Measurements from ENCODE around the gene PLXNB3. TPM values are rescaled to one million over a fixed set of nuclear protein-coding genes. Genes with fewer than 3 reads are reported as not detected.
"Not testable (repeated sequence)": the region's sequence is repeated elsewhere in the genome, so short reads cannot be mapped to it uniquely, and the experiment has no call there.

PLXNB3 gene
- total RNA-seq, 1 donor from 2014 or later, result 5.8 TPM

DNA sequence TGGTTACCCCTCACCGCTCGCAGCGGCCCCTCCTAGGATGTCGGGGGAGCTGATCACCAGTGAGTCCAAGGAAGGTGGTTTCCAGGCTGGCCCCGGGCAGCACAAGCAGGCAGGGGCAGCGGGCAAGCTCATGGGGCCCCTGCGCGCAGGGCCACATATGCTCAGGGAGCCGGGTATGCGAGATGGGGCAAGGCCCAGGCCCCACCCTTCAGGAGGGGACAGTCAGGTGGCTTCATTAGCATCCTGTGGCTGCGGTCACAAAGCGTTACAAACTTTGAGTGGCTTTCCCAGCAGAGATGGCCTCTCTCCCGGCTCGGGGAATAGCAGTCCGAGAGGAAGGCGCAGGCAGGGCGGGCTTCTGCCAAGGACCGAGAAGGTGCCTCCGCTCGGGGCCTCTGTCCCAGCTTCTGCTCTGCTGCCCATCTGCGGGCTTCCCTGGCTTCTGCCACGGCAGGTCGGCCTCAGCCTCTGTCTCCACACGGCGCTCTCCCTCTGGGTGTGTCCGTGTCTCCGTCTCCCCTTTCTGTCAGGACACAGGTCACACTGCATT is 25.9 kb upstream of the PLXNB3 start:
- TF ChIP-seq, protein P1, sequence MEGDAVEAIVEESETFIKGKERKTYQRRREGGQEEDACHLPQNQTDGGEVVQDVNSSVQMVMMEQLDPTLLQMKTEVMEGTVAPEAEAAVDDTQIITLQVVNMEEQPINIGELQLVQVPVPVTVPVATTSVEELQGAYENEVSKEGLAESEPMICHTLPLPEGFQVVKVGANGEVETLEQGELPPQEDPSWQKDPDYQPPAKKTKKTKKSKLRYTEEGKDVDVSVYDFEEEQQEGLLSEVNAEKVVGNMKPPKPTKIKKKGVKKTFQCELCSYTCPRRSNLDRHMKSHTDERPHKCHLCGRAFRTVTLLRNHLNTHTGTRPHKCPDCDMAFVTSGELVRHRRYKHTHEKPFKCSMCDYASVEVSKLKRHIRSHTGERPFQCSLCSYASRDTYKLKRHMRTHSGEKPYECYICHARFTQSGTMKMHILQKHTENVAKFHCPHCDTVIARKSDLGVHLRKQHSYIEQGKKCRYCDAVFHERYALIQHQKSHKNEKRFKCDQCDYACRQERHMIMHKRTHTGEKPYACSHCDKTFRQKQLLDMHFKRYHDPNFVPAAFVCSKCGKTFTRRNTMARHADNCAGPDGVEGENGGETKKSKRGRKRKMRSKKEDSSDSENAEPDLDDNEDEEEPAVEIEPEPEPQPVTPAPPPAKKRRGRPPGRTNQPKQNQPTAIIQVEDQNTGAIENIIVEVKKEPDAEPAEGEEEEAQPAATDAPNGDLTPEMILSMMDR (IDR thresholded peaks at IDR 0.05; ENCODE audit: partially characterized antibody, unreplicated experiment), result no peak
- no peak overlapping the region for H3K4me3 Mint-ChIP-seq (ENCODE audit: unreplicated experiment)
- H3K9me3 Mint-ChIP-seq (ENCODE audit: unreplicated experiment), result no peaks in the 10 kb centered on the region
- H3K27ac Mint-ChIP-seq (ENCODE audit: unreplicated experiment), result no peak overlapping the region
- peaks cover 5% of the 10 kb centered on the region for H3K27me3 Mint-ChIP-seq (ENCODE audit: unreplicated experiment)
- H3K36me3 Mint-ChIP-seq (ENCODE audit: unreplicated experiment), result peaks cover 6% of the 10 kb centered on the region
- no peak for DNase-seq
- H3K4me1 Mint-ChIP-seq (ENCODE audit: low read depth, unreplicated experiment), result peaks cover 3% of the 10 kb centered on the region

DNA sequence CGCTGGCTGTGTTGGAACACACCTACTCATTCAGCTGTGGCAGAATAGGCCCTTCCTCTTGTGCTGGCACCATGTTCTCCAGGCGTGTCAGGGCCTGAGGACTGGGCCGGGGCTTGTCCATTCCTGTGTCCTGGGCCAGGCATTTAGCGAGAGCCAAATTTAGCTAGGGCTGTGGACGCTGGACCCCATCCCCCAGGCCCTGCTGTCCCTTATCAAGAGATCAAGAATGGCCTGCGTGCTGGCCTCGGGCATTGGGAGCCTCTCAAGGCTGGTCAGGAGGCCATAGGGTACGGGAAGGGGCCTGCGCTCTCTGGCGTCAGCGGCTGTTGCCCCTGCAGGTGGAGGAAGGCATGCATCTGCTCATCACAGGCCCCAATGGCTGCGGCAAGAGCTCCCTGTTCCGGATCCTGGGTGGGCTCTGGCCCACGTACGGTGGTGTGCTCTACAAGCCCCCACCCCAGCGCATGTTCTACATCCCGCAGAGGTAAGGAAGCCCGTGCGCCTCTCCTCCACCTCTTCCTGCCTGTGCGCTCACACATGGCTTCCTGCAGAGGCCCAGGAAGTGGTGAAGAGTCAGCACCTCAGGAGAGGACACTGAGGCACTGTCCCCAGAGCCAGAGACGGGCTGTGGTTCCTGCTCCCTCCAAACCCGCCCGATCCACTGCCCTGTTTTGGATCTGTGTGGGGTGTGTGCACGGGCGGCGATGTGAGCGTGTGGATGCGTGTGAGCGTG is 24.1 kb upstream of the PLXNB3 start:
- no peak for DNase-seq

GRCh38 chrX:153740631-153741222 is 23.3 kb upstream of the PLXNB3 start:
- Mint-ChIP-seq H3K27ac (ENCODE audit: unreplicated experiment) (peak overlapping the region; percentile 28), H3K4me3 (ENCODE audit: unreplicated experiment) (no peak overlapping the region), H3K27me3 (ENCODE audit: unreplicated experiment) (peaks cover under 1% of the 10 kb centered on the region), H3K36me3 (ENCODE audit: unreplicated experiment) (peaks cover under 1% of the 10 kb centered on the region), H3K4me1 (ENCODE audit: low read depth, unreplicated experiment) (peaks cover 4% of the 10 kb centered on the region), H3K9me3 (ENCODE audit: unreplicated experiment) (peaks cover 2% of the 10 kb centered on the region)
- peak; percentile 52 for DNase-seq
- TF ChIP-seq, protein P1 (IDR thresholded peaks at IDR 0.05; ENCODE audit: partially characterized antibody, unreplicated experiment), result no peak

More for the DNA sequence above, 24.1 kb upstream of the PLXNB3 start:
- TF ChIP-seq, protein P1 (IDR thresholded peaks at IDR 0.05; ENCODE audit: partially characterized antibody, unreplicated experiment), result no peak
- Mint-ChIP-seq H3K27me3 (ENCODE audit: unreplicated experiment) (peaks cover 3% of the 10 kb centered on the region), H3K9me3 (ENCODE audit: unreplicated experiment) (no peaks in the 10 kb centered on the region), H3K4me1 (ENCODE audit: low read depth, unreplicated experiment) (peaks cover 4% of the 10 kb centered on the region), H3K36me3 (ENCODE audit: unreplicated experiment) (peaks cover 6% of the 10 kb centered on the region), H3K4me3 (ENCODE audit: unreplicated experiment) (no peak overlapping the region), H3K27ac (ENCODE audit: unreplicated experiment) (no peak overlapping the region)

GRCh38 chrX:153741446-153741845 is 22.6 kb upstream of the PLXNB3 start:
- Mint-ChIP-seq H3K4me3 (ENCODE audit: unreplicated experiment) (no peak overlapping the region), H3K9me3 (ENCODE audit: unreplicated experiment) (peaks cover 2% of the 10 kb centered on the region), H3K27ac (ENCODE audit: unreplicated experiment) (no peak overlapping the region), H3K4me1 (ENCODE audit: low read depth, unreplicated experiment) (peaks cover 4% of the 10 kb centered on the region), H3K36me3 (ENCODE audit: unreplicated experiment) (no peaks in the 10 kb centered on the region), H3K27me3 (ENCODE audit: unreplicated experiment) (no peaks in the 10 kb centered on the region)
- DNase-seq, result no peak
- TF ChIP-seq, protein P1 (IDR thresholded peaks at IDR 0.05; ENCODE audit: partially characterized antibody, unreplicated experiment), result no peak

DNA sequence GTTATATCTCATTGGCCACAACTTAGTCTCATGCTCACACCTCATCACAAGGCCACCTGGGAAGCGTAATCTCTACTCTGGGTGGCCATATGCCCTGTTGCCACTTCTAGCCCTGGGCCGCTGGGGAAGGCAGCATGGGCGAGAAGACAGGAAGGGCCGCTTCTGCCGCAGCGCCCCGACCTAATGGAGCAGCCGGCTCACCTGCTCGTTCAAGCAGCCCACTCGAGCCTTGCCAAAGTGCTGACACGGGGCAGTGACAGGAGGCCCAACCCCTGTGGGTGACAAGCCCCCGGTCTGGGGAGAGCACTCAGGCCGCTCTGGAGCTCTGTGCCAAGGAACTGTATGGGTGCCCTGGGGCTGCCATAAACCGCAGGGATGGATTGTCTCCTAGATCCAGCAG is 21.9 kb upstream of the PLXNB3 start:
- not testable (repeated sequence) for H3K27me3 Mint-ChIP-seq (ENCODE audit: unreplicated experiment); DNase-seq; H3K27ac Mint-ChIP-seq (ENCODE audit: unreplicated experiment); H3K9me3 Mint-ChIP-seq (ENCODE audit: unreplicated experiment); H3K36me3 Mint-ChIP-seq (ENCODE audit: unreplicated experiment); H3K4me3 Mint-ChIP-seq (ENCODE audit: unreplicated experiment); H3K4me1 Mint-ChIP-seq (ENCODE audit: low read depth, unreplicated experiment)

- H3K27ac Mint-ChIP-seq (ENCODE audit: unreplicated experiment); H3K4me1 Mint-ChIP-seq (ENCODE audit: low read depth, unreplicated experiment); H3K27me3 Mint-ChIP-seq (ENCODE audit: unreplicated experiment); H3K36me3 Mint-ChIP-seq (ENCODE audit: unreplicated experiment); DNase-seq; H3K9me3 Mint-ChIP-seq (ENCODE audit: unreplicated experiment); H3K4me3 Mint-ChIP-seq (ENCODE audit: unreplicated experiment): not testable (repeated sequence)
These were observed 21.1 kb upstream of the PLXNB3 start for GRCh38 chrX:153742796-153743467.

DNA sequence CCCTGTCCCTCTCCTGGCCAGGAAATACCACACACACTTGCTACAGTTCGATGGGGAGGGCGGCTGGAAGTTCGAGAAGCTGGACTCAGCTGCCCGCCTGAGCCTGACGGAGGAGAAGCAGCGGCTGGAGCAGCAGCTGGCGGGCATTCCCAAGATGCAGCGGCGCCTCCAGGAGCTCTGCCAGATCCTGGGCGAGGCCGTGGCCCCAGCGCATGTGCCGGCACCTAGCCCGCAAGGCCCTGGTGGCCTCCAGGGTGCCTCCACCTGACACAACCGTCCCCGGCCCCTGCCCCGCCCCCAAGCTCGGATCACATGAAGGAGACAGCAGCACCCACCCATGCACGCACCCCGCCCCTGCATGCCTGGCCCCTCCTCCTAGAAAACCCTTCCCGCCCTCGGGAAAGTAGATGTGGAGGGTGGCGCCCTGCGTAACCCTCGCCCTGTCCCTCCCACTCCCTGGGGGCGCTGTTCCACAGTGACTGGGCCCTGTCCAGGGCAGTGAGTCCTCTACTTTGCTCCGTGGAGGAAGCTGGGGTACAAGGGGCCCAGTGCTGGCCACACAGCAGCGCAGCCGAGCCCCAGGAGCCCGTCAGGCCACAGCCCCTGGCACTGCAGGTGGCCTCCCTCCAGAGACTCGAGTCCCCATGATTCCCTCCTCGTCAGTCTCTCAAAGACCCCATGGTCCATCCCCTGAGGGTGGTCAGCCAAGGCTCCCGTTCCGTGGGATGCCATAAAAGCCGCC is 20.4 kb upstream of the PLXNB3 start:
- H3K4me1 Mint-ChIP-seq (ENCODE audit: low read depth, unreplicated experiment); H3K27me3 Mint-ChIP-seq (ENCODE audit: unreplicated experiment); H3K36me3 Mint-ChIP-seq (ENCODE audit: unreplicated experiment); H3K27ac Mint-ChIP-seq (ENCODE audit: unreplicated experiment); H3K4me3 Mint-ChIP-seq (ENCODE audit: unreplicated experiment); DNase-seq; H3K9me3 Mint-ChIP-seq (ENCODE audit: unreplicated experiment): not testable (repeated sequence)

Data from glutamatergic neuron (in vitro differentiated cells).